22Rv1 (cell line): ENCODE data around the gene POU2F1.

ENCODE experiments used
- CTCF ChIP-seq: fragments of 450-650 bp; IDR thresholded peaks from 2 replicates; pipeline ENCODE4 v1.5.1; 2017; ENCODE audit warnings: mild to moderate bottlenecking
- ZFX ChIP-seq: fragments of 450-650 bp; IDR thresholded peaks from 2 replicates; pipeline ENCODE4 v1.6.1; 2017; ENCODE audit warnings: antibody characterized with exemption, borderline replicate concordance

- TF ChIP-seq CTCF (no peak), ZFX (no peak)
These were observed 192.2 kb downstream of the POU2F1 start for GRCh38 chr1:167412920-167413319.
